Measurements from ENCODE around the gene PARD3. TPM values are rescaled to one million over a fixed set of nuclear protein-coding genes. Genes with fewer than 3 reads are reported as not detected.
A peak's percentile ranks its signal among the peaks of the same experiment; 100 is the strongest.

The PARD3 gene
- total RNA-seq, 1 donor from 2014 or later = 34.1 TPM

DNA sequence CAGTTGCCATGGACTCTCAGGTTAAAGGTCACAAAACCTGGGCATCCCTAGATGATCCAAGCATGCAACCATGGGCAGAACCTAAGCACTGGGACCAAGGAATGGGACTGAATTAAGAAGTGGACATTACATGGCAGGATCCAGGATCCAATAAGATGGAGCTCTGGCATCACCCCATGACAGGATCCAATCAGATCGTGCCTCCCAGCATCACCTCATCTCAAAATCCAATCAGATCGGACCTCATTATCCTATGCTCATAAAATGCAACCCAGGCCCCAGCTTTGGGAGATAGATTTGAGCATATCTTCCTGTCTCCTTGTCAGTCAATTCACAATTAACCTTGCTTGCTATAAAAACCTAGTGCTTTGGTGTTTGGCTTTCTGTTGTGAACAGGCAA is 616.1 kb downstream of the PARD3 start:
- intact Hi-C loops (cut with DNase I) = no loop called here
- Histone ChIP-seq H3K4me1 (peaks cover 20% of the 10 kb centered on the region), H3K9me3 (no peaks in the 10 kb centered on the region), H3K36me3 (no peaks in the 10 kb centered on the region), H3K27me3 (ENCODE audit: low read depth) (no peaks in the 10 kb centered on the region), H3K4me3 (no peak overlapping the region), H3K27ac (no peak overlapping the region)
- DNase-seq (no peak), ATAC-seq (no peak)
- TF ChIP-seq, protein P1, sequence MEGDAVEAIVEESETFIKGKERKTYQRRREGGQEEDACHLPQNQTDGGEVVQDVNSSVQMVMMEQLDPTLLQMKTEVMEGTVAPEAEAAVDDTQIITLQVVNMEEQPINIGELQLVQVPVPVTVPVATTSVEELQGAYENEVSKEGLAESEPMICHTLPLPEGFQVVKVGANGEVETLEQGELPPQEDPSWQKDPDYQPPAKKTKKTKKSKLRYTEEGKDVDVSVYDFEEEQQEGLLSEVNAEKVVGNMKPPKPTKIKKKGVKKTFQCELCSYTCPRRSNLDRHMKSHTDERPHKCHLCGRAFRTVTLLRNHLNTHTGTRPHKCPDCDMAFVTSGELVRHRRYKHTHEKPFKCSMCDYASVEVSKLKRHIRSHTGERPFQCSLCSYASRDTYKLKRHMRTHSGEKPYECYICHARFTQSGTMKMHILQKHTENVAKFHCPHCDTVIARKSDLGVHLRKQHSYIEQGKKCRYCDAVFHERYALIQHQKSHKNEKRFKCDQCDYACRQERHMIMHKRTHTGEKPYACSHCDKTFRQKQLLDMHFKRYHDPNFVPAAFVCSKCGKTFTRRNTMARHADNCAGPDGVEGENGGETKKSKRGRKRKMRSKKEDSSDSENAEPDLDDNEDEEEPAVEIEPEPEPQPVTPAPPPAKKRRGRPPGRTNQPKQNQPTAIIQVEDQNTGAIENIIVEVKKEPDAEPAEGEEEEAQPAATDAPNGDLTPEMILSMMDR (IDR thresholded peaks at IDR 0.05) = no peak

DNA sequence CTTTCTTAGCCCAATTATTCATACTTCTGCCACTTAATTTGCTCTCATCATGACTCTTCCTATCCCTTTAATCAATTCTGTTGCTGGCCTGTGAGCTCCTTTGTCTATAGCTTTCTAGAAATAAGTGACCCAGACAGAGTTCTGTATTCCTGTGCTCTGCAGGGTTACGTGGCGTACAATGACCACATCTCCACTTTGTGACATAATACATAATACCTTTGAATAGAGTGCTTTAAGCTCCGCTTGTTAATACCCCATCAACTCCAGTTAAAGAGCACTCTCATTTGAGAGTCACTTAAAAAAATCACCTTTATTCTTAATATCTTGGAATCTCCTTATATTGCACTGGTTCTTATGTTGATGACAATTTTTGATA is 619.0 kb downstream of the PARD3 start:
- ATAC-seq (peak; percentile 46 to 63), DNase-seq (no peak)
- TF ChIP-seq, protein P1 (IDR thresholded peaks at IDR 0.05) = no peak
- H3K27ac ChIP-seq = no peak overlapping the region
- no peak overlapping the region for H3K4me3 ChIP-seq
- peaks cover 24% of the 10 kb centered on the region for H3K4me1 ChIP-seq
- intact Hi-C loops (cut with DNase I) = no loop called here
- no peaks in the 10 kb centered on the region for H3K9me3 ChIP-seq
- H3K27me3 ChIP-seq (ENCODE audit: low read depth) = no peaks in the 10 kb centered on the region
- H3K36me3 ChIP-seq = no peaks in the 10 kb centered on the region

DNA sequence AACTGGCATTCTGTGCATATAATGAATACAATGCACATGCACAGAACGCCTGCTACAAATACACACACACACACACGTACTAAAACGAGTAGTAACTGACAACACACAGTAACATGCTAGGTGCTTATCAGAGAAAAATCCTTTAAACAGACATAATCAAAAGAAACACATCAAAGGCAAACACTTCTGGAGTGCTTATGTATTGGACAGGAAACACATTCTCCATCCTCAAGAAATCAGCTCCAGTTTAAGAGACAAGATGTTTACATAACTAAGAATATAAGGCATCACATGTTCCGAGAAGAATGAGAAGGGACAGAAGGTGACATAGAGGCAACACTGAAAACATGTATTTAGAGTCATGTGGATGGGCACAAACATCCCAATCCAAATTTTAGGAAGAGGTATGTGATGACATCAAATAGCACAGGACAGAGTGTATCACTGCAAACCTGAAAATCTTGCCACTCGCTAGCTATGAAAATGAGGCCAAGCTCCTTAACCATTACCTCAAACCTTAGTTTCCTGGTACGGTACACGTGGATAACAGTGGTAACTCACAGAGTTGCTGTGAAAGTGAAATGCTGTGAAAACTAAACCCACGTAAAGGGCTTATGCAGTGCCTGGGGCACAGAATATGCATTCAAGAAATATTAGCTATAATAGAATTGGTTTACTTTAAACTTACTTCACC is 619.6 kb downstream of the PARD3 start:
- TF ChIP-seq, protein P1 (IDR thresholded peaks at IDR 0.05) = no peak
- Histone ChIP-seq H3K4me1 (peaks cover 24% of the 10 kb centered on the region), H3K36me3 (no peaks in the 10 kb centered on the region), H3K9me3 (no peaks in the 10 kb centered on the region), H3K4me3 (no peak overlapping the region), H3K27me3 (ENCODE audit: low read depth) (no peaks in the 10 kb centered on the region), H3K27ac (no peak overlapping the region)
- ATAC-seq (peak; percentile 56 to 79), DNase-seq (no peak)
- intact Hi-C loops (cut with DNase I) = no loop called here

DNA sequence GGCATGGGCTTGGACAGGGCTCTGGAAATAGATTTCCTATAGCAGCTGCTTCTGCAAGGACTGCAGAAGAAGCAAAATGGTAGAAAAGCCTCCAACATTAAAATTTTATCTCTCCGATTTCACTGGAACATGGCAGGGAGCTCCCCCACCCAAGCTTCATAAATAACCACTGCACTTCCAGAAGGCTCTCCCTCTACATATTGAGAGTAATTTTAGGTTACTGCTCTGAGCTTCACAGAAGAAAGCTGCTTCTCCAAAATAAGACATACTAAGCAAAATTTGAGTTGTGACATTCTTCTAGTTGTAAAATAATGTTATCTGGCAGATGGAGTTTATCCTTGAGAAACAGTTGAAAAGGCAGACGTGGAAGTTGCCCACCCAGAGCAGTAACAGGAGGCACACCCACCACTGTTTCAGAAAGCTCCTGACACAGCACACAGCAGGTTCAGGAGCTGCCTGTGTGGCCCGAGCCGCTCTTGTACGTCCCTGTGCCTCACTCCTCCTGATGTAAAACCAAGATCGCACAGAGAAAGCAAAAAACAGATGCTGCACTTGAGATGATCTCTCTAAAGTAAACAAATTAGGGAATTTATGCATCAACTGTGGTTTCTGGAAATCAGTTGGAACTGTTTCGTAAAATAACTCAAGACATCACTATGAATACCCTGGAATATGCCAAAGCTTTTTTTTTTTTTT is 621.0 kb downstream of the PARD3 start:
- ATAC-seq (no peak), DNase-seq (no peak)
- intact Hi-C loops (cut with DNase I) = no loop called here
- peaks cover 24% of the 10 kb centered on the region for H3K4me1 ChIP-seq
- no peaks in the 10 kb centered on the region for H3K9me3 ChIP-seq
- no peaks in the 10 kb centered on the region for H3K36me3 ChIP-seq
- no peak overlapping the region for H3K4me3 ChIP-seq
- H3K27me3 ChIP-seq (ENCODE audit: low read depth) = no peaks in the 10 kb centered on the region
- peak overlapping the region; percentile 13 for H3K27ac ChIP-seq
- TF ChIP-seq, protein P1 (IDR thresholded peaks at IDR 0.05) = no peak

DNA sequence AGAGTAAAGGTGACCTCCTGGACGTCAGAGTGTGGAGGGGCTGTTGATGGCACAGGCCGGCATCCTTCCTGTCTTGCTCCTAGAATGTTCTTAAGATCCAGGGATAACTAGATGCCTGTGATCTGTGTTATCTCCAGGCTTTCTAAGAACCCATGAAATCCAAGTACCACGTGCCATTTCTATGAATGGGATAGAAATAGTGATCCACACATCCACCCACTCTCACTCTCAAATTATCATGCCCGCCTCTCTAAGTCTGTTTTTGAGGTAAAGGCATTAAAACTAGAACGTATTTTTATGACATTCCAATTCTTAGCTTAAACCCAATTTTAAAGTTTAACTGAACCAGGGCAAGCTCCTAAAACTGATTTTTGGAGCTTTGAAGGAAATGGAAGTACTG is 622.5 kb downstream of the PARD3 start:
- Histone ChIP-seq H3K9me3 (no peaks in the 10 kb centered on the region), H3K4me3 (no peak overlapping the region), H3K36me3 (no peaks in the 10 kb centered on the region), H3K27me3 (ENCODE audit: low read depth) (no peaks in the 10 kb centered on the region), H3K27ac (no peak overlapping the region), H3K4me1 (peaks cover 24% of the 10 kb centered on the region)
- TF ChIP-seq, protein P1 (IDR thresholded peaks at IDR 0.05) = no peak
- DNase-seq = no peak
- no peak for ATAC-seq
- intact Hi-C loops (cut with DNase I) = no loop called here

All from lower lobe of right lung (tissue), 2 donors.